HG02884 (cell line): ENCODE measurements around the gene ANO10.
"Not testable (repeated sequence)": the region's sequence is repeated elsewhere in the genome, so short reads cannot be mapped to it uniquely, and the experiment has no call there.

Experiments
- ATAC-seq: cut with Tn5 transposase; IDR thresholded peaks from one replicate; pipeline ENCODE4 v1.9.1; 2021; ENCODE audit warnings: mild to moderate bottlenecking, moderate library complexity; ENCODE audit not compliant: unreplicated experiment

The ANO10 gene

DNA sequence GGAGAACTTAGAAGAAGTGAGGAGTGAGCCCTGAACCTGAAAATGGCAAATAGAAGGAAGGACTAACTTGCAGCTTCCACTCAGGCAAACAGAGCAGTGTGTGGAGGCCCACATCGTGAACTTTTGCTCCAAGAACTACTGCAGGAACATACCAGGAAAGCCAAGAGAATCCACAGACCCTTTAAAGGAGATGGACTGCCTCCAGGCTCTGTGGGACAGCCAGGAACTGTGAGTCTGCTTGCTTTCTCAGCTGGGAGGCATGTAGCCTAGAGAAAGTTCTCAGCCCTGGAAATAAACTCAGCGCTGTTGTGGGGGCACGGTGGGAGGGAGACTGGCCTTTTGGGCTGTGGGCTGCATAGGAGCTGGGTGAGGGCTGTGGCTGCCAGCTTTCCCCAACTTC, 242.5 kb downstream of the ANO10 start:
- no peak for ATAC-seq

DNA sequence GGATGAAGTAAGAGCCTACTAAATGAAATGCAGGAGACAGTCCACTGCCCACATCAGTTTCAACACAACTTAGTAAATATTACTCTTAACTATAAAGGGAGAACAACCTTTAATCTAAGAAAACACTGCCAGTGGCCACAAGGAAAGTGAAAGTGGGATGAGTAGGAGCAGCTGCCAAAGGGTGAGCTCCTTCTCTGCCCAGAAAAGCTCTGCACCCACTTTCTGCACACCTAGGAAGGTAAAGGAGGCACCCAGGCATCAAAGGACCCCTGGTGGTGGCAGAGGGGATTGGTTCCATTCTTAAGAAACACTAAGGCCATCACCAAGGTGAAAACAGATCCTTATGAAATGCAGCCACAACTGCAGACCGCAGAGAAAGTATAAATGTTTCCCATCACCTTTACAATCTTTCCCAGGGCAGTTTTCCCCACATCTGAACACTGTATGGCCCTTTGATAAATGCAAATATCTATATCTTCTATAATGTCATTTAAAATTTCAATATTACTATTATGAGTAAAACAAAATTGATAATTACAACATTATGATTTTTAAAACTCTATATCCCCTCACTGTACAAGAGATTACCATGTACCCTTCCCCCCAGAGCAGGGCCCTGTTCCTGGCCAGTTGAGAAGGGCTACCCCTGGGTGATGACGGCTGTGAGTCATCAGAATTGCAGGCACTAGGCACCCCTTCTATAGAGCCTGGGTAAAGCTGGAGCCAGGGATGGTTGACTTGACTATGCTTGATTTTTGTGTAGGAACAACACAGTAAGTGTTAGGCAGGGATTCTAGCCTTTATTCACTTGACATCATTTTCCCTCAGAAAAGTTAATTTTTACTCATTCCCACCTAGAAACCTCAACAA, 243.5 kb downstream of the ANO10 start:
- peak; percentile 62 for ATAC-seq

DNA sequence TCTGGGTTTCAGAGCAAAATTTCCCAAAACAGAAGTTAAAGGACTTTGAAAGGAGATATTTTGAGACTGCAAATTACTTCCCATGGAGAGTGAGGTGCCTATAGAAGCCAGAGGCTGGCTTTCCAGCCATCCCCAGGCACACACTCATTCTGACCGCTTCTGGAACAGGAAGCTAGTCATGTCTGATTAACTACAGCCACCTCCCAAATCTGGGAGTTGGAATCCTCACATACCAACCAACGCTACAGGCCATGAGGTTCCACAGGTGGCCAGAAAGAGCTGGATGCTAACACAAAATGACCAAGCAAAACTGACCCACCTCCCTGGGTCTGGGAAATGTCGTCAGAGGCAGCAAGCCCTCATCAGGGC, 248.3 kb downstream of the ANO10 start:
- no peak for ATAC-seq

DNA sequence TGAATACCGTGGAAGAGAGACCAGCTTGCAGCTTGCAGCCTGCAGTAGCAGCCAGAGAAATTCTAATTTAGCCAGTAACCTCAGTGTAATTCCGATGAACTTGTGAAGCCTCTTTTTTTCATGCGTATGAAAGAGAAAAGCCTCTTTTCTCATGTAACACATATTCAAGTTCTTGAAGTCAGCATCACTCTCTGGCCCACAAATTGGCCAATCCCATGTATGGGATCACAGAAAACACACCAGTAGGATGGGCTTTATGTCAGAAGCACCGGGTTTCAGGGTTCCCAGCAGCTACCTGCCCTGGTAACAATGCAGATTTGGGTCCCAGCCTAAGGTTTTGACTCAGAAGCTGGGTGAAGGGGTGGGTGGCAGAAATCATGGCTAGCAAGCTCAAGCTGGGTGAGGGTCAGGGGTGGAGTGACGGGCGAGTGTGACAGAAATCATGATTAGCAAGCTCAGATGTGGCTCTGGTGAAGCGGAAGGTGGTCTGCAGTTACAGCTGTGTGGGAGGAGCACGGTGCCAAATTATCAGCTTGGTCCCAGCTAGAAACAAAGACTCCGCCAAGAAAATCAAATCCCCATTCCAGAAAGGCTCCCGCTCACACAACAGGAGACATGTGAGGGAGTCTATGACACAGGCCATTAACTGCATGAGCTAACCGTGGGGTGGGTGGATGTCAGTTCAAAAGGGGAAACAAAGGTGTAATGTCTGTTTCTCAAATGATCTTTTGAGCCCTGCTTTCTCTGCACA, 248.8 kb downstream of the ANO10 start:
- ATAC-seq: no peak

DNA sequence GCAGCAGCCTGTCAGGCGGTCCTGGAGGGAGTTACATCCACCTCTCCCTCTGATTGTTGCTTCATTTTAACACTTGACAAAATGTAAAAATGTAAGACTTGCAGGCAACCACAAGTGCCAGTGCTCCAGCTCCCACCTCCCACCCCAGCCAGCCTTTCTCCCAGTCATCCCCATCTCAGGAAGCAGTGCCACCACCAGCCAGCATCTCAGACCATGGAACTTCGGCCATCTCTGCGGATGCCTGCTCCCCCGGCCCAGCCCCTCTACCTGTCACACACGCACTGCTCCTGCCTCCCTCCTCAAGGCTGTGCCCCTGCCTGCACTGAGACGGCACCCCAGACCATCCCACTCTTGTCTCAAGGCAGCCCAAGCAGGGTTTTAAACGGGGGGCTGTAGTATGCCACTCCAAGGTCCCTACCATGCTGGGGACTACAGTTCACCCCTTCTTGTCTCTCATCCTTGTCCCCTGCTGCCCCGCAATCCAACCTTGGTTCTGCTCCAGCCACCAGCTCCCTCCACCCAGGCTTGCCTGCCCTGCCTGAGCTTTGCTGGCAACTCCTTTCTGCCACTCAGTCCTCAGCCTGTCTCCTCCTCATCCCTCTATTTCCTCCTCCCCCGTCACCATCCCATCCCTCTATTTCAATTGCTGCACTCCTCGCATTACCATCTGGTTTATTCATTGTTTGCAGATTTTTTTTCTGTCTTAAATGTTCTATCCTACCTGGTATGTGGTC, 249.6 kb downstream of the ANO10 start:
- ATAC-seq: no peak

DNA sequence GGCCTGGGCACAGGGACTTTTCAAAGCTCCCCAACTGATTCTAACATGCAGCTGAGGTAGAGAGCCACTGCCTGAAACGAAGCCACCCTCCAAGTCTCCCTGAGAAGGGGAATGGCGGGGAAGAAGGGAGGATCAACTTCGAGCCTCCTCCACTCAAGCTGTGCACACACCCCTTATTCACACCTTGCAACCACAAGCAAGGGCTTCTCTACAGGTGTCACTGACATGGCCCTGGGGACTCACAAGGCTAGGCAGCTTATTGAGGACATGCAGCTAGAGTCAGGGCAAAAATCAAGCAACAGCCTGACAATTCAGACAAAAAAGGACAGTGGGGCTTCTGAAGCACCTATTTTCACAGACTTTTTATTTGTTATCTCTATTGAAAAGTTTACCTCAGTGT, 250.3 kb downstream of the ANO10 start:
- ATAC-seq: no peak

DNA sequence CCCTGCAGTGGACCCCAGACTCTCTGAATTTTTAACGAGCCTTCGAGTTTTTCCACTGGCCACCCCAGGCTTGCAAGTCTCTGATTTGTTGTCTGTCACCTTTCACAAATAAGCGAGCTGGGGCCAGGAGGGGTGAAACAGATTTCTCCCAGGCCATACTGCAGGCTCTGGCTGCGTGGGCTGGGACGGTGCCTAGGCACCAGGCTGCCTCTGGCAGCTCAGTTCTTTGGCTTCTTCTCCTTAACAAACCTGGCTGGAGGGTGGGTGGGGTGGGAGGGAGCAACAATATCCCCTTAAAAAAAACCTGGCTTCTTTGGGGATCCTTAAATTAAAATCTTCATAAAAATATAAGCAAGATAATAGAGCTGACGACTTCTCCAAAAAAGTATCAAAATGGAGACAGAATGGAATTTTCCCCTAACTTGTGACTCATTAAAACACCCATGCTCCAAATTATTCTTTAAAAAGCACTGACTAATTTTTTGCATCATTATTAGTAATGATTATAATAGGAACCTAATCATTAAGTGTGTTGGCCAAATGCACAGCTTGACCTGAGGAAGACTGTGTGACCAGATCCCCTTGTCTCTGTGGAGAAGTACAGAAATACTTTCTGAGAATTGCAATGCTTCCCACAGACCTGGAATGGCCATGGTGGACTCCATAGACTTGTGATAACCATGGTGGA, 251.4 kb downstream of the ANO10 start:
- ATAC-seq: no peak

DNA sequence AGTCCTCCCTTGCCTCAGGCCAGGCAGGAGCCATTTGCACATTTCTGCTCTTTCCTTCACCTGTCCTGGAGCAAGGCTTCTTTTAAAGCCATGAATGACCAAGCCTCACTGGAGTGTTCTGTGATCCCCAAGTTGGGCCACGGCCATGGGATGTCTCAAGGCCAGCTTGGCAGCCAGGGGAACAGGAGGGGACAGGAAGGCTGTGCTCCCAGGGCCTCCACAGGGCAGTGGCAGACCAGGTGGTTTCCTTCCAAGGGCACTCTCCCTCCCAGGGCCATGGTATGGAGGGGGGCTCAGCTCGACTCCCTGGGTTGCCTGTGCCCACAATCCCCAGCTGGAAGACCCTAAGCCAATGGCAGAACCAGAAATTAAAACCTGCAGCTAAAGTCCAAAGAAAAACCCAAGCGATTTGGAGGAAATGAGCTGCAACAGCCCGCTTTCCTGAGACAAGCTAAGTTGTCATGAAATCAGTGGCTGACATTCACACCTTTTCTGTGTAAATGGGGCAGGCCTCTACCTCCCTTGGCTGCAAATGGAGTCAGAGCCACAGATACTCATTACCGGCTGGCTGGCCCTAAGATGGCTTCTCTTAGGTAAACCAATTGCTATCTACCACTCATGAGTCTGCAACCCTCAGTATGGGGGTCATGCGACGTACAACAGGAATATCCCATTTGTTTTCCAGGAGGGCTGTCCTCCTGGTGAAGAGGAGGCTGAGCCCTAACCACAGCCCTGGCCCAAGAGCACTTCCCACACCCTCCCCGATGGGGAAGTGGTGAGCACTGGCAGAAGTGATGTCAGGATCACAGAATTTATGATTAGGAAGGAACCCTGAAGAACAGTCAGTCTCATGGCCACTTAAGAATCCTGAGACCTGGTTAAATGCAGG, 252.2 kb downstream of the ANO10 start:
- ATAC-seq: no peak

DNA sequence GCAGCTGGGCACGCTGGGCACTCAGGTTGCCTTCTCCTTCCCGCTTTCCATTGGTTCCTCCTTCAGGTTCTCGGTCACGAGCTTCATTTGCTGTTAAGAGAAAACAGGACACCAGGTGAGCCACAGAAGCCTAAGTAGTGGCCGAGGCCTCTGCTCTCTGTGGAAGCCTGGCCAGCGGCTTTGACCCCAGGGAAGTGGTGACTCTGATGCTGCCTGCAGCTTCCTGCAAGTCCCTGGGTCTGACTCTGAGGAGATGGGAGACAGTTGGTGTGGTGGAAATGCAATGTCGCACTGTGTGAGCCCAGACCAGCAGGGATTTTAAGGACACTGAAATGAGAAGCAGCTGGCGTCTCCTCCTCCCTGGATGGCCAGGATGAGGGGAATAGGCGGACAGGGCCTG, 254.9 kb downstream of the ANO10 start:
- no peak for ATAC-seq

DNA sequence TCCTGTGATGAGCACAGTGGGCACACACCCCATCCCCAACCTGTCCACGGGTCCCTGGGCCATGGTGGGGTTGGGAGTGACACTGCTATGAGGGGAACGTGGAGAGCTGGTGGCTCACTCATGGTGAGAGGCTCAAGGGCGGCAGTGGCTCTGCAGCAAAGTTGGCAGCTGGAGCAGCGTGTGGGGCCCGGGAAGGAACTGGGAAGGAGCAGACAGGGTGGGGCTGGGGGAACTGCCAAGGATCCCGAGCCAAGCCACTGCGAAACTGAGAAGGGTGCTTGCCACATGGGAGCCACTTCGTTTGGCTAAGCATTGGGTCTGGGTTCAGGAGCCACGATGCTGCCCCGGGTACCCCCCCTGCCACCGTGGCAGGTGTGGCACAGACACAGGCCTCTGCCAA, 255.3 kb downstream of the ANO10 start:
- ATAC-seq: no peak

DNA sequence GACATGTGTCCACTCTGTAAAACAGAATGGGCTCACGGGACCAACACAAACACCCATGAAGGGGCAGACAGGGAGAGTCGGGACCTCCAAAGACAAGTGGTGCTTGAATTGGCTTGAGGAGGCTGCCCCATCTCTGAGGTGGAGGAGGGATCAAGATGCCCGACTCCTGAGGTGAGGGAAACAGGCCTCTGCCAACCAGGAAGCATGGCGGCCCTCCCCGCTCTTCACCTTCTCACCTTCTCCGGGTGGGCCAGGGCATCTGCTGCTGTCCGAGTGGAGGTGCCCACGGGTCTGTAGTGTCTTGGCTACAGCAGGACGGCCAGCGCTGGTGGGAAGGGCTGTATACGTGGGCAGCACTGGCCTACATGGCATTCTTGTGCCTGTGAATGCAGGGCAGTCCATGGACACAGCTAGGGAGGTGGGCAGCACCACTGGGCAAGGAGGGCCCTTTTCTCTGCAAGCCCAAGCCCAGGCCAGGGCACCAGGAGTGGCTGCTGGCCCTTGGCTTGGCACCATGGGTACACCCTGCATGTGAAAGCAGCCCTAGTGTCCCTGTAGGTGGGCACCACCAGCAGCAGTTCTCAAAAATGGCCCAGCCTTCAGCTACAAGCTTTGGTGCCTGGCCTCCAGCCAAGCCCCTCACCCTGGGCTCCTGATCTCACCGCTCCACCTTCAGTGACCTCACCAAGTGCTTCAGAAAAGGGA, 256.1 kb downstream of the ANO10 start:
- ATAC-seq: no peak

DNA sequence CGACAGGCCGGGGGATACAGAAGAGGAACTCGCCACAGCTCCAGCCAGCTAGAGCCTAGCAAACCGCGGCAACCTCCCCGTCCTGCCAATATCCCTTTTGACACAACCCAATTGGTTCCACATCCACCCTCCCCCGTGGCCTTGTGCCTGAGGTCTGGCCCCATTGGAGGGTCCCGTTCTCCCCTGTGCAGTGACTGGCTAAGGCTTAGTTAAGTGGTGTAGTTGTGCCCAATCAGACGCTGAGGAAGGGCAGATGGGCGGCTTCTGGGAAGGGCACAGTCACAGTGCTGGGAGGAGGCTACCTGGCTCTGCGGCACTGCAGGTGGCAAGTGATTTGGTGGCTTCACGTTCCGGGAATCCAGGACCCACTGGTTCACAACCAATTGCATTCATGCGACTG, 256.9 kb downstream of the ANO10 start:
- ATAC-seq: no peak

DNA sequence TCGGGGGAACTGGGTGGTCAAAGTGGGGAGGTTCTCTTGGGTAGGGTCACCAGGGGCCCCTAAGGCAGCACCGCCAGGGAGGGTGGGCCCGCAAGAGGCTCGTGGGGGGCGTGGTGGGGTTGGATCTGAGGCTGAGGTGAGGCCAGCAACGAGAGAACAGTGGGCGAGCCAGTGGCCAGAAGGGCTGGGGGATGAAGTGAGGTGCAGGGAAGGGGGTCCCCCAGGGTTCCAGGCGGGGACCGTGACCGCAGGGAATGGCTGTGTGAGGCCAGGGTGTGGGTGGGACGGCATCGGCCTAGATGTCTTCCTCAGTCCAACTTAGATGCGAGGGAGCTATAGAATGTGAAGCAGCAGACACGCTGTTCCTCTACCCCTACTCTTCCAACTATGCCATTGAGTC, 257.3 kb downstream of the ANO10 start:
- ATAC-seq: no peak

DNA sequence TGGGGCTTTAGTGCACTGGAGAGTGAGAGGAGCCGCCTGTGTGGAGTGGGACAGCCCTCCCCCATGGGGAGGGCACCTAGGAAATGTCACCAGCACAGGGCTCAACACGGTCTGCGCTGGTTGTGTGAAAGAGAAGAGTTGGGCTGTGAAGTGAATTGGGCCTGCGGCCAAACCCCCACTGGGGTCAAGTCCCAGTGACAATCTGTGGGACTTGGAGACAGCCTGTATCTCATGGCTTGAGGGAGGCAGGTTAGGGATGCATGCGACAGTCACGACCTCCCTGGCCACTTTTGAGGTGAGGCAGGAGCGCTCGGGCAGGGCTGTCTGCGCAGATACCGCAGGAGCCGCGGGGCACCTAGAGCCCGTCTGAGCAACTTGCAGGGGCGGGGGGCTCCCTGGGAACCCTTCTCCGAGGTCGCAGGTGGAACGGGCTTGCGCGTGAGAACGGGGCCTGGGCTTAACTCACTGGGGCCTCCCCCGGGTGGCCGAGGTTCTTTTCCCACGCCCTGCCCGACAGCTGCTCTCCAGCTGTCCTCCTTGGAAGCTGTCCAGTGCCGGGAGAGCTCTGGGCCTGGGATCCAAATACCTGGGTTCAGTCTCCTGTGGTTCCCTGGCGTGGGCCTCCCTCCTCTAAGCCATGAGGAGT, 258.1 kb downstream of the ANO10 start:
- ATAC-seq: no peak

DNA sequence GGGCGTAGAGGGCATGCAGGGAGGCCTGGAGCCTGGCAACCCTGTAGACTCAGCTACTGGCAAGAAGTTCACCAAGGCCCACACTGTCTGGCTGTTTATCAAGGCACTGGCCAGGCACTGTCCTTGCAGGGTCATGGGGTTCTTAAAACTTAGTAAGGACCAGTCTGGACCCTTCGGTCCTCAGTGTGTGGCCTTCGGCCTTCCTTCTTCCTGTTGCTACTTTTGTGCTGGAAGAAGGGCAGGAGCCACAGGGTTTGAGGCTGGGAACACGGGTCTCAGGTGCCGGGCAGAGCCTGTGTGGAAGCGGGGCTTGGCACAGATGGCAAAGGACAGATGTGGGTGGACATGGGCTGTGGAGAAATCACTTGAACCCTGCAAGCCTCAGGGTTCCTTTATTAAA, 258.9 kb downstream of the ANO10 start:
- no peak for ATAC-seq

DNA sequence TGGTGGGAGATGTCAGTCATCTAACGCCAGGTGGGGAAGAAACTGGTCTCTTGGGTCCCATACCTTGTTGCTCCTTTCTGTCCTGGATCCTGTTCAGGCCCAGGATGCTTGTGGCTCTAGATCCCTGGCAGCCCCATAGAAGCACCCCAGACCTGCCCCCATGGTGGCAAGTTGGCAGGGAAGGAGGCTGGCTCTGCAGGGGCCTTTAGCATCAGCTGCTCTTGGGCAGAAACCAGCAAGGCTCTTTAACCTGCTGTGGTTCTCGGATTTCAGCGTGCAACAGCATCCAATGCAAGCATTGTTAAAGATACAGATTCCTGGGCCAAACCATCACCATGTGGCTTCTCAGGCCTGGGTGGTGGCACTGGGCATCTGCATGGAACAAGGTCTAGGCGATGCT, 259.6 kb downstream of the ANO10 start:
- no peak for ATAC-seq

DNA sequence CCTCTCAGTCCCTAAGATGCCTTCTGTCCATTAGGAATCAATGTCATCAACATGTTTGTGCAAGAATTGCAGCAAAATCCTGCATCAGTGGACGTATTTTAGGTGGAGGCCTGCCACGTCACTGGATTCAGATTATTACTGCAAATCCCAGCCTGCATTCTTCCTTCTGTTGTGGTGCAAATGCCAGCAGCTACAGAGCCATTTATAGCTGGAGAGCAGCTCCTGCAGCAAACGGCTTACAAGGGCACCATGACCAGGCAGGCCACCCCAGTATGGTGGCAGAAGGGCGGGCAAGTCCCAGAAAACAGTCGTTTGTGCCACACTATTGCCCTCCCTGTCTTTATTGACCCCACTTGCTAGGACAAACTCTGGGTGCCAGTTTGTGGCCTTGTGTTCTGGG, 260.7 kb downstream of the ANO10 start:
- ATAC-seq: no peak

DNA sequence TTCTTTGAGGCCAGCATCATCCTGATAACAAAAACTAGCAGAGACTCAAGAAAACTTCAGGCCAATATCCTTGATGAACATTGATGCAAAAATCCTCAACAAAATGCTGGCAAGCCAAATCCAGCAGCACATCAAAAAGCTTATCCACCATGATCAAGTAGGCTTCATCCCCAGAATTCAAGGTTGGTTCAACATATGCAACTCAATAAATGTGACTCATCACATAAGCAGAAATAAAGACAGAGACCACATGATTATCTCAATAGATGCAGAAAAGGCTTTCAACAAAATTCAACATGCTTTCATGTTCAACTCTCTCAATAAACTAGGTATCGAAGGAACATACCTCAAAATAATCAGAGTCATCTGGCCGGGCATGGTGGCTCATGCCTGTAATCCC, 265.8 kb downstream of the ANO10 start:
- ATAC-seq: not testable (repeated sequence)
